ENCODE data around the gene SH3TC2.

GRCh38 chr5:149040421-149040820 lies 22.4 kb downstream of the SH3TC2 start:
- TF ChIP-seq CTCF (conservative IDR thresholded peaks at IDR 0.05) = no peak
- TF ChIP-seq EZH2 (IDR thresholded peaks at IDR 0.05; ENCODE audit: low read depth) = no peak

Data from PC-9 (cell line).